Measurements from ENCODE around the gene DNAAF3. TPM values are rescaled to one million over a fixed set of nuclear protein-coding genes. Genes with fewer than 3 reads are reported as not detected.

DNAAF3 gene
- polyA plus RNA-seq, 1 donor (not counting 4 experiments of a cell fraction or from before 2014, with no cell fraction given), result 14.3 TPM

DNA sequence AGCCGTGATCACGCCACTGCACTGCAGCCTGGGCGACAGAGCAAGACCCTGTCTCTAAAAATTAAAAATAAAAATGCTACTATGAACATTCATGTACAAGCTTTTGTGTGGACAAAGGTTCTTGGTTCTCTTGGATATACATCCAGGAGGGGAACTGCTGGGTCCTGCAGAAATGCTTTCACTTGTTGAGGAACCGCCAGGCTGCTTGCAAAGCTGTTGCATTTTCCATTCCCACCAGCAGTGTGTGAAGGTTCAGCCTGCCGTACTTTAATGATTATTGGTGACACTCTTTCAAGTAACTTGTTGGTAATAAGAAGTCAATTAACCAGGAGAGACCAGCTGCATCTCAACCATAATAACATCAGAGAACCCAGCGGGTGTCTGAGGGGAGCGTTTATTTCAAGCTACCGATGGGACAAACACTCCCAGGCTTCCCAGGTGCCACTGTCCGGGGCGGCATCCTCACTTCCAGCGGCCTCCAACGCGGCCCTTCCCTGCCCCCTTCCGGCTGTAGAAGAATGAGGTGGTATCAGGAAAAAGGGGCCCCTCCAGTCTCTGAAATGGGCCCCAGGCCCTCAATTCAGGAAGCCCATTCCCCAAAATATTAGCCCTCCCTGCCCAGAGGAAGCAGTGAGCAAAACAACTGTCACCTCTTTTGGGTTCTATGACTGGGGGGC lies 33.8 kb downstream of the DNAAF3 start:
- H3K27ac ChIP-seq (ENCODE audit: control insufficient read depth, insufficient read depth, low read length), result no peak overlapping the region
- H3K4me1 ChIP-seq (ENCODE audit: control insufficient read depth, extremely low read depth, insufficient read depth, low read length), result no peaks in the 10 kb centered on the region
- H4K20me1 ChIP-seq (ENCODE audit: control insufficient read depth, extremely low read depth, insufficient read depth, low read length), result no peaks in the 10 kb centered on the region
- DNase-seq (ENCODE audit: low read depth, low spot score), result no peak
- no peaks in the 10 kb centered on the region for H3K9me1 ChIP-seq (ENCODE audit: control insufficient read depth, extremely low read depth, insufficient read depth, low read length)
- no peaks in the 10 kb centered on the region for H3K27me3 ChIP-seq (ENCODE audit: control insufficient read depth, extremely low read depth, insufficient read depth, low read length)
- no peaks in the 10 kb centered on the region for H3K79me2 ChIP-seq (ENCODE audit: control insufficient read depth, insufficient read depth, low read length)
- H3K36me3 ChIP-seq (ENCODE audit: control insufficient read depth in 2 of 2, extremely low read depth in 1 of 2, insufficient read depth in 2 of 2, low read length in 2 of 2), result peaks cover 0 to 13% of the 10 kb centered on the region in 2 experiments
- FAIRE-seq, result no peak
- TF ChIP-seq EZH2 (IDR thresholded peaks at IDR 0.05; ENCODE audit: low read length), result no peak
- TF ChIP-seq, protein P1, sequence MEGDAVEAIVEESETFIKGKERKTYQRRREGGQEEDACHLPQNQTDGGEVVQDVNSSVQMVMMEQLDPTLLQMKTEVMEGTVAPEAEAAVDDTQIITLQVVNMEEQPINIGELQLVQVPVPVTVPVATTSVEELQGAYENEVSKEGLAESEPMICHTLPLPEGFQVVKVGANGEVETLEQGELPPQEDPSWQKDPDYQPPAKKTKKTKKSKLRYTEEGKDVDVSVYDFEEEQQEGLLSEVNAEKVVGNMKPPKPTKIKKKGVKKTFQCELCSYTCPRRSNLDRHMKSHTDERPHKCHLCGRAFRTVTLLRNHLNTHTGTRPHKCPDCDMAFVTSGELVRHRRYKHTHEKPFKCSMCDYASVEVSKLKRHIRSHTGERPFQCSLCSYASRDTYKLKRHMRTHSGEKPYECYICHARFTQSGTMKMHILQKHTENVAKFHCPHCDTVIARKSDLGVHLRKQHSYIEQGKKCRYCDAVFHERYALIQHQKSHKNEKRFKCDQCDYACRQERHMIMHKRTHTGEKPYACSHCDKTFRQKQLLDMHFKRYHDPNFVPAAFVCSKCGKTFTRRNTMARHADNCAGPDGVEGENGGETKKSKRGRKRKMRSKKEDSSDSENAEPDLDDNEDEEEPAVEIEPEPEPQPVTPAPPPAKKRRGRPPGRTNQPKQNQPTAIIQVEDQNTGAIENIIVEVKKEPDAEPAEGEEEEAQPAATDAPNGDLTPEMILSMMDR (optimal IDR thresholded peaks at IDR 0.05 in 1 of 3, IDR thresholded peaks at IDR 0.05 in 1 of 3, conservative IDR thresholded peaks at IDR 0.05 in 1 of 3; ENCODE audit: extremely low read depth in 1 of 3, insufficient read depth in 2 of 3, low read length in 3 of 3), result no peak
- no peak overlapping the region for H3K9ac ChIP-seq (ENCODE audit: control insufficient read depth, extremely low read depth, insufficient read depth, low read length)
- dilution Hi-C loops (cut with MboI; ENCODE audit: extremely low pct_ligation_motif_present, low sequenced_read_pairs), result no loop called here
- H3K4me2 ChIP-seq (ENCODE audit: control insufficient read depth, extremely low read depth, insufficient read depth, low read depth, low read length), result no peak overlapping the region
- no peak overlapping the region for H3K4me3 ChIP-seq (ENCODE audit: control insufficient read depth in 2 of 3, extremely low read depth in 1 of 3, insufficient read depth in 2 of 3, low read depth in 1 of 3, low read length in 3 of 3)
- H3K9me3 ChIP-seq (ENCODE audit: control insufficient read depth, low read depth, low read length), result no peaks in the 10 kb centered on the region
- no peak overlapping the region for H2AFZ ChIP-seq (ENCODE audit: control insufficient read depth, low read length)

DNA sequence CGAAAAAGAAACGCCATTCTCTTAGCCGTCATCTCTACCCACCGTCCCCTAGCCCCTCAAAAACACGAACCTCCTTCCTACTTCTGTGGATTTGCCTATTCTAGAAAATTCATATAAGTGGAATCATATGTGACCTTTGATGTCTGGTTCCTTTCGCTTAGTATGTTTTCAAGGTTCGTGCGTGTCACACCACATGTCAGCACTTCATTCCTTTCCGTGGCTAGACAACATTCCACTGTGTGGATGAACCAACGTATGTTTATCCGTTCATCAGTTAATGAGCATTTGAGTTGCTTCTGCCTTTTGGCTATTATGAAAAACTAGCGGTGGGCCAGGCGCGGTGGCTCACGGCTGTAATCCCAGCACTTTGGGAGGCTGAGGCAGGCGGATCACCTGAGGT lies 35.0 kb downstream of the DNAAF3 start:
- DNase-seq (ENCODE audit: low read depth, low spot score) (no peak), FAIRE-seq (no peak)
- no peaks in the 10 kb centered on the region for H4K20me1 ChIP-seq (ENCODE audit: control insufficient read depth, extremely low read depth, insufficient read depth, low read length)
- peaks cover 0 to 13% of the 10 kb centered on the region in 2 experiments for H3K36me3 ChIP-seq (ENCODE audit: control insufficient read depth in 2 of 2, extremely low read depth in 1 of 2, insufficient read depth in 2 of 2, low read length in 2 of 2)
- TF ChIP-seq, protein P1 (optimal IDR thresholded peaks at IDR 0.05 in 1 of 3, IDR thresholded peaks at IDR 0.05 in 1 of 3, conservative IDR thresholded peaks at IDR 0.05 in 1 of 3; ENCODE audit: extremely low read depth in 1 of 3, insufficient read depth in 2 of 3, low read length in 3 of 3), result no peak
- no peak for TF ChIP-seq EZH2 (IDR thresholded peaks at IDR 0.05; ENCODE audit: low read length)
- H3K9me3 ChIP-seq (ENCODE audit: control insufficient read depth, low read depth, low read length), result no peaks in the 10 kb centered on the region
- no peaks in the 10 kb centered on the region for H3K79me2 ChIP-seq (ENCODE audit: control insufficient read depth, insufficient read depth, low read length)
- no peaks in the 10 kb centered on the region for H3K27me3 ChIP-seq (ENCODE audit: control insufficient read depth, extremely low read depth, insufficient read depth, low read length)
- no peak overlapping the region for H2AFZ ChIP-seq (ENCODE audit: control insufficient read depth, low read length)
- H3K4me1 ChIP-seq (ENCODE audit: control insufficient read depth, extremely low read depth, insufficient read depth, low read length), result no peaks in the 10 kb centered on the region
- no peaks in the 10 kb centered on the region for H3K9me1 ChIP-seq (ENCODE audit: control insufficient read depth, extremely low read depth, insufficient read depth, low read length)
- no peak overlapping the region for H3K4me3 ChIP-seq (ENCODE audit: control insufficient read depth in 2 of 3, extremely low read depth in 1 of 3, insufficient read depth in 2 of 3, low read depth in 1 of 3, low read length in 3 of 3)
- no peak overlapping the region for H3K9ac ChIP-seq (ENCODE audit: control insufficient read depth, extremely low read depth, insufficient read depth, low read length)
- H3K4me2 ChIP-seq (ENCODE audit: control insufficient read depth, extremely low read depth, insufficient read depth, low read depth, low read length), result no peak overlapping the region
- dilution Hi-C loops (cut with MboI; ENCODE audit: extremely low pct_ligation_motif_present, low sequenced_read_pairs), result no loop called here
- no peak overlapping the region for H3K27ac ChIP-seq (ENCODE audit: control insufficient read depth, insufficient read depth, low read length)
